ENCODE data around the gene BNC2.

BNC2 gene

DNA sequence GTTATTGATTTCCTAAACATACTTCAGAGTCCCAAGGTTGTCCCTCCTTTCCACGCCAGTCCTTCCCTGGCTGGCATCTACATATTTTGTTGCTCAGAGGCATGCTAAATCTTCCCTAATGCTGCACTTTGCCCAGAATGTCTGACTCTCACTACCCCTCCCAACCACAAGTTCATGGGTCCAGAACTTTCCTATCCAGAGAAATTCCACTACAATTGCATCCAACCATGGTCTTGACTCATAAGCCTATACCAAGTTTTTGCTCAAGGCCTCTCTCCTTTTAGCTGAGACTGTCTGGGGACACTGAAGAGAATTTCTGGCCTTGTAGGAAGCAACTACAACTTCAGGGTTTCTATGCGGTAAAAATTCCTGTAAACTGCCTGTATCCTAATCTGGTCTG is 206.3 kb downstream of the BNC2 start:
- no peak for DNase-seq

DNA sequence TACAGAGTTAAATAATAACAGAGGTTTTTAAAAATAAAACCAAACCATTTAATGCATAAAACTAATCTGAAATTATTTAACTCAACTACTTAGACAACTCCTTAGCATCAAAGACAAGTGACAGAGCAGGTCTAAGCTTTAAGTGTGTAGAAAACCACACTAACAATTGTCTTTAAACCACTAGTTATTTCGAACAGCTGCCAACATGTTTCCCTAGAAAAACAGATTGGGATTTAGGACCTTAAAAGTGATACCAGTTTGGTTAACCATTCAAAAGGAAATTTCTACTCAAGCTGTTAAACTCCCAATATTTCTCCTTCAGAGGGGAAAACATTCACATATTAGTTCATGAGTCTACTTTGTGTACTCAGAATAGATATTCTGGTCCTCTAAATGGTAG is 208.7 kb downstream of the BNC2 start:
- no peak for DNase-seq

DNA sequence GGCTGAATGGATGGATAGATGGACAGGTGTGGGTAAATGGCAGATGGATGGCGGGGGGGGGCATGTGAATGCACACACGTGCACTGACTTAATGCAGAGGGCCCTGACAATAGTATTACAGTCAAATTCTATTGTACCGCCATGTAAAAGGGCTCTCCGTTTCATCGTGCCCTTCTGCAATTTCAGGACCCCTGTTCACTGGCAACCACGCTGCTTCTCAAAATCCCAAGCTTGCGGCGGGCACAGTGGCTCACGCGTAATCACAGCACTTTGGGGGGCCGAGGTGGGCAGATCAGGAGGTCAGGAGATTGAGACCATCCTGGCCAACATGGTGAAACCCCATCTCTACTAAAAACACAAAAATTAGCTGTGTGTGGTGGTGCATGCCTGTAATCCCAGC is 211.4 kb downstream of the BNC2 start:
- no peak for DNase-seq

DNA sequence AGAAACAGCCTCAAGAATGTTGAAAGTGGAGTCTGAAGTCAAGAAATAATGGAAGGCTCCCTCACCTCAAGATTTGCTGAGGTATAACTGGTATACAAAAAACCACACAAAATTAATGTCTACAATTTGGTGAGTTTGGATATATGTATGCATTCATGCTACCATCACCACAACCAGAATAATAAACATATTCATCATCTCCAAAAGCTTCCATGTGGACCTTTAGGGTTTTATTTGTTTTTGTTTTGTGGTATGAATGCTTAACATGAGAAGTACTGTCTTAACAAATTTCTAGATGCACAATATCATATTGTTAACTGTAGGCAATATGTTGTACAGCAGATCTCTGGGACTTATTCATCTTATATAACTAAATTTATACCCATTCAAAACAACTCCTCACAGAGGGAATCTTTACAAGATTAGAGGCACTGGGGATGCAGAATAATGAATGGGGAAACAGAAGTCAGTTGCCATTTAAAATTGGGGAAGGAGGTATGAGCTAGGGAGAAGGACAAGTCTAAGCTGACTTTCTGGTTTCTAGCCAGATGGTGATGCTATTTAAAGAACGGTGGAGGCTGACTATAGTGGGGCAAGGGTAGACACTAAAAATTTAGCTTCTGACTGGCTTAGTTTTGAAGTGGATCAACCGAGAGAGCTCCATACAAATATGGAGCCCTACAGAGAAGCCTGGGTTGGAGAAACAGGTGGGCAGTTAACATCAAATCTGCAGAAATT is 213.9 kb downstream of the BNC2 start:
- DNase-seq, result no peak

DNA sequence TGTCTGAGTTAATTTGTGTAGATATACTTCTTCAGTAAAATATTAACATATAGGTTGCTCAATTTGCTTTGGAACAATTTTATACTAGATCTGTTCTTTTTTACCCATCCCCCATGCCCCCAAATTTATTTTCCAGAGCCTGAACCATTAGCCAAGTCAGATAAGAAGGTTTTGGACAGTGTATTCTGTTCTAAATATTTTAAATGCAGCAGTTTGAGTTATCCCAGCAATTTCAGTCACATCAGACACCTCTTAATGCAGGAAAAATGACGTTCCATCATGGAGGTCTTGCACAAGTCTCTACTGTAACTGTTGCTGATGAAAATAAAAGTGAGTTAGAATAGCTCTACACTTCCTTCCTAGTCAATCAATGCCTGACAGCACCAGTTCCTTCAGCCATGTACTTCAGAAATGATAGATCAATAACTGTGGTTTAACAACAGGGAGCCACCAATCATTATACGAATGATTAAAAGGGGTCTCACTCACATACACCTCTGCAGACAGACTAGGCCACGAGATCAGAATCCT is 215.8 kb downstream of the BNC2 start:
- no peak for DNase-seq

DNA sequence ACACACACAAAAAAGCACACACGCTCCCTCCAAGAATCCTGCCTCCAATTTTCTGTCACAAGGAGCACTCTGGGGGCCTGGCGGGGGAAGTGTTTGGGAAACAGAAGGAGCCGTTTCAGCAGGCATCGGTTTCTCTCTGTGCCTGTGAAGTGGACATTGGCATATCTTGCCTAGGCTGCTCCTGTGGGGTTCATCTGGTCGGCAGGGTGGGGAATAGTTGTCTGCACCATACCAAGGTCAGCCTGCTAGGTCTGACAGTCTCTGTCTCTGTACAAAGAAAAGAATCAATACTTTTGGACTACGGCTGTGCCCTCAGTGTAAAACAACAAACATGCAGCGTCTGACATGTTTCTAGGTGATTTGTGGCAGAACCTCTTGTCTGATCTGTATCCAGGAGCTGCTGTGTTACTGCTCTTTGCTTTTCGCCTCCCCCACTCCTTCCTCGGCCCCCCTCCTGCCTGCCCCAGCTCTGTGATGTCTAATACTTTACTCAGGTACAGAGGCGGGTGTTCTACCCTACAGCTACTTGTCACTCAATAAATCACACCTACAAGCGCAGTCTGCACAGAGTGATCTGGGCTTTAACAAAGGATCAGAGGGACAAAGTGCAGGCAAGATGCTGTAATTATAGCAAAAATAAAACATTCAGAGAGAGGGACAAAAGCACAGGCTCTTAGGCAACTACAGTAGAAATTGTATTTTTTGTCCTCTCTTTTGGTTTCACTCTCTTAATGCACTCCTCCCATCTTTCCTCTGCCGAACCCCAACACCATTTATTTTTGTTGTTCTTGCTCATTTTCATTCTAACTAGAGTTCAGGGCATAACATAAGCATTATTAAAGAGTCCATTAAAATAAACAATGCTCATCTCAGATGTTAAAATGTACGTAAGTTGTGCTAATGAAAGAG is 216.7 kb downstream of the BNC2 start:
- no peak for DNase-seq

DNA sequence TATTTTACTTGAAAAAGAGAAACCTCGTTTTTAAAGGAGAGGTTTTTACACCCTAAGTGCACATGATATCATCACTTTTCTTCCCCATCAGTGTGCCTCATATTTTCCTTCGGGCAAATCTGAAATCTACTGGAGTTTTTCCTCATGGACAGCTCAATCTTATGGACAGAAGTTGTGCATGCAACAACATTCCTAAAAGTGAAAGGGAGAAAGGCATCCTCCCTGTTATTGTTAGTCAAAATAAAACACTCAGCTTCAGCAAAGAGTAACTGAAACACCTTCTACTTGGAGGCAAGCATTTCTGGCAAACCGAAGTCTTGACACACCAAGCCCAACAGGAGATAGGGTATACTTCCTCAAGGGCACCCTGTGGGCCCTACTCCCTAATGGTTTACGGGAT is 217.9 kb downstream of the BNC2 start:
- DNase-seq, result no peak

DNA sequence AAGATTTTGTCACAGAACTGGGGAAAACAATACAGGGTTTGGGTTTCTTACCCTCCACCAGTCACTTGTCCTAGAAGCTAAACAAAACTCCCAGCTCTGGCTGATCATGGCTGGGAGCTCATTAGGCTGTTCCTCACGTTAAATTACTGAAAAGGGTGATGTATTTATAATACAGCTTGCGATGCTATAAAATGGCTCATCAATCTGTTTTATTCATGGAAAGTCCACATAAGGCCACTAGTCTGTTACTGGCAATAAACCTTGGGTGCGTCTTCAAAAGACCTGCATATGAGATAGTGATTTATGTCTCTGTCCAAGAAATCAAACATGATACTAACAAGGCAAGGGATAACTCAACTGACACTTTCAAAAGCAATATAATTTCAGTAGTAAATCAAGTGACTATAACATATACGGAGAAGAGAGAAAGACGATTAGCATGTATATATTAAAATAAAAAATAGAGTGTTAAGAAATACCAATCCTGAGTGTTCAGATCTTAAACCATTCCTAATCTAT is 219.0 kb downstream of the BNC2 start:
- no peak for DNase-seq

DNA sequence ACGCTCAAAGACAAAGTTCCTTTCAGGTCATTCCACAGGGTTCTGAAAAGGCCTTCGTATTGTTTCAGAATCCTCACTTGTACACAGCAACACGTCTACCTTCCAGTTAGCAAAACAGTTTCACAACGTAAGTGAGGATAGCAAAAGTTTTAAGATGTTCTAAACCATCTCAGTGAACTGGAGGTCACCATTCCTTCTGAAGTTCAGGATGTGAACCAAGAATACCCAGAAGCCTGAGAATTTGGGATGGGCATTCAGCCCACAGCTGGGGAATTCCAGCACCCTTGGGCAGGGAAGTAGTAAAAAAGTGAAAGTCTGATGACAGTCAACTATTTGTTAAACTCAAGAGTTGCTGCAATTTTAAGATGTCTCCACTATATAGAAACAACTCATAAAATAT is 224.5 kb downstream of the BNC2 start:
- no peak for DNase-seq

DNA sequence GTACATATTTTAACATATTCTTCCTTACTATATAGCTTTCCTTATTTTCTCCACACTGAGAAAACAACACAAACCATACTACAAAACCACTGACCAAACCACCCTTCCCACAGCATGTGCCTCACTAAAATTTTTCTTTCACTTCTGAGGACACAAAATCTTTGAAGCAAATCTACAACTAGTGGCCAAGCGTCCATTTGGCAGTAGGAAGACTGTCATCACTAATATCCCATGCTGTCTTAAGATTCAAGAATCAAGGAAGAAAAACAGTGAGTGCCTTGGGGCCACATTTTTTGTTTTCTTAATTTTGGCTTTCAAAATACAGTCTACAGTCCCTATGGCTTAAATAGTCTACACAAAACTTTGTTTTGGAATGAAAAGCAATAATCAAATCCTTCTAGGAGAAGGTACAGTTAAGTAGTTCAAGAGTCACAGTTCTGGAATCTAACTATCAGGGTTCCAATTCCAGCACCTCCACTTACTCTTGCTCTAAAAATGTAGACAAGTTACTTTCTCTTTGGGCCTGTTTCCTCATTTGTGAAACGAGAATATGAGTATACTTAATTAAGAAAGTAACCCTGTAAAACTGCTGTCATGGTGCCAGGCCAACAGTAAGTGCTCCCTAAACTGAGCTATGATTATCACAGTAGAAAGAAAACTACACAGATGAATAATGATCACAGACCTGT is 227.9 kb downstream of the BNC2 start:
- DNase-seq, result no peak

DNA sequence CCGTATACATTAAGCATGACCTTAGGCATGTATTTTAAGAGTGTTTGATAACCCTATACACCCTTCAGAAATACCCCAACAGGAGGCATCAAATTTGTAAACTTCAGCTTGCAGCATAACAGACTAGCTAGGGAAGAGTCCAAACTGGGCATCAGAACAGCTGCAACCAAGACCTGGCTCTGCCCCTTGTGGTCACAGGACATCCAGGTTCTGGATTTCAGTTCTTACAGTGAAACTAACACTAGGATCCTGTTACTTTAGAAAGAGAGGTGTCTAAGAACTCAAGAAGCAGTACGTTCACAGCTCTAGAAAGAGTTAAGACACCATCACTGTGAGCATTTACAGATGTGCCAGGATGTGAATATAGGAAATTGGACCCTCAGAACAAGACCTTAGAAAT is 229.8 kb downstream of the BNC2 start:
- no peak for DNase-seq

DNA sequence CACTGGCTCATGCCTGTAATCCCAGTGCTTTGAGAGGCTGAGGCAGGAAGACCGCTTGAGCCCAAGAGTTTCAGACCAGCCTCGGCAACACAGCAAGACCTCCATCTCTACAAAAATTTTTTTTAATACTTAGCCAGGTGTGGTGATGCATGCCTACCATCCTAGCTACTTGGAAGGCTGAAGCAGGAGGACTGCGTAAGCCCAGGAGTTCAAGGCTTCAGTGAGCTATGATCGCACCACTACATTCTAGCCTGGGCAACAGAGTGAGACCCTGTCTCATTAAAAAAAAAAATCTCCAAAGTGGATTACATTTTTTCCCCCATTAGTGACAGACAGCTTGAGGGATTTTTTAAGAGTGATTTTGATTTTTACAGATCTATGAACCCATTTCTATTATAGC is 230.8 kb downstream of the BNC2 start:
- no peak for DNase-seq

DNA sequence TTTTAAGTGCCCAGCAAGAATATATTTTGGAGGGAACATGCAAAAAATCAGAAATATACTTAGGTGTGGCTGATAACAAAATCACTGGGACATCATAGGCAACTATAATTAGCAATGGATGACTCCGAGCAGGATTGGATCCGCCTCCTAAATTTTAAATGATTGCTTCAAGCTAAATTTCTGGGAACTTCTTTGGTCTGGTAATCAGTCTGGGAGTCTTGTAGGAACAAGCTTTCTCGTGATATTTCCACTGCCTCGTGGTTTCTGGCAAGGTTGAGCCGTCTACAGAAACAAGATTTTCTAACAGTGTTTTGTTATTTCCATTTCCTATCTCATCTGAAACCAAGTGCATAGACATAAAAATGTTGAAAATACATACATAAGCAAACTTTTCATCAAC is 232.6 kb downstream of the BNC2 start:
- no peak for DNase-seq

DNA sequence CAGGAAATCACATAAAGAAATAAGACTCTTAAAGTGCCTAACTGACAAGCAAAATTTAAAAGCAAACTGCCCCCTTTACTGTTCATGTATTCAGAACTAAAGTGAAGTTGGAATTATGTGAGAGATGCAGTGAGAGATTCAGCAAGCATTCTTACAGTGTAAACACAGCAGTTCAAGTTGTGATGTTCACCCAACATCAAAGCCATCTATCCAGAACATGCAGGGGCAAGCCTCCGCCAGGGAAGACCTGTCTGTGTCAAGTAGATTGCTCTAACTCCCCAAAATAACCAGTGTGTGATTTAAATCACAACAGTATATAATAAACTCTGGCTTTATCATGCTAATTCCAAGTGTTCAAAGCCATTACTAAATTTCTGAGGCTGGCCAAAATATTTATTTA is 233.3 kb downstream of the BNC2 start:
- DNase-seq, result no peak

DNA sequence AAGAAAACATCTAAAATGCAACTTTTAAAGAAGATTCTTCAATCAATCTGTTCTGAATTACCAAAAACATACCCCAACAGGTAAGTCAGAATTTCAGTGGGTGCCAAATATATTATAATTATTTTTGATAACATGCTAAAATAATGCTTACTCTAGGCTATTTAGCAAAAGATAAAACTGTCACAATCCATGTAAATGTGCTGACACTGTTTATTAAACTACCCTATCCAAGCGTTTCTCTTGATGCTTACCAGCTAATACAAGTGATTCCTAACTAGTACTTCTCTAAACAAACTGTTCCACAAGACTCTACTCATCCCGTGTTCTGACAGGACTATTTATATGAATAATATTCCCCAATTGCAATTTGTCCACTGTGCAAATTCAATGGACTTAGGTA is 236.7 kb downstream of the BNC2 start:
- no peak for DNase-seq

DNA sequence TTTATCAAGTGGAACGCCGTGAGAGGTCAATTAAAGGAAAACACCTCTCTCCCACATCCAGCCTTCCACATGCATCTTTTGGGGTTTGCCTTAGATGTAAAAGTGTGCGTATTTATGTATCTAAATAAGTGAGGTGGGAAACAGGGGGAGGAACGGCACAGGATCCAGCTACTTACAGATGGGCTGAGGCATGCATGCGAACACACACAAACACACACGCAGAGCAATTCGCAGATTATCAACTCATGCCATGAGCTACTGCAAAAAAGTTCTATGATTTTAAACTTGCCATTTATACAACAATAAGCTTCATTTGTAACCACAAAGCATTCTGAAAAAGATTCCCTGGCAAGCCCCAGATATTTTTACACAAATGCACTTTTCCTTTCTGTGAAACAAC is 242.1 kb downstream of the BNC2 start:
- DNase-seq, result no peak

DNA sequence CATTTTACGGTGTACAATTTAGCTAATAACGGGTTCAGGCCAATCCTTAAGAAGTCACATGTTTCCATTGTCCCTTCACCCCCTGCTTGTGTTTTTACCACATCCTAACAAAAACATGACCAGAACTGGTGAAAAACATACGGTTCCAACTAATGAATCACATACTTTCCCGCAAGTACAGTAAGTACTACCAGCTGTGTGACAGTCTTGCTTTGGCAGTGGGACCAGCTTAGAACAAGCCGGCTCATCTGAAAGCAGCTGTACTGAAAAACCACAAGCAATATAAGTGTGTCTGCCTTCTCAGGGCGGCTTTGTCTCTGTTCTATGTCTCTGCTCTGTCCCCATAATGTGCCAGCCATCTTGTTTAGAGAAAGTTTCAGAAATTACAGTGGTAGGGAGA is 242.5 kb downstream of the BNC2 start:
- no peak for DNase-seq

DNA sequence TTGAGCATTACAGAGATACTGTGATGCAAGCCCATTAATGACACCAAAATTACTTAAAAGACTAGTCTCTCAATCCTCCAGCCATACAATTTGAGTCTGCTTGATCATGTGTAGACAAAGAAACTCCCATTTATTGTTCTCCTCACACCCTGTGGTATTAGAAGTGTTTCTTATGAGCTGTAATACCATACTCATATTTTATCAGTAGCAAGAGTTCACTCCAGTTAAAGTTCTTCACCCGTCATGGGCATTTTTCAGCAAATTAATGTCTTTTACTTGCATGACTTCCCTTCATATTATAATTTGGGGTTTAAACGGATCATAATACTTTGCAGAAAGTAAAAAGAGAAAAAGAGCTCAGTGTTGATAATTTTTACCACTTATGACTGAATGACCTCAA is 242.9 kb downstream of the BNC2 start:
- no peak for DNase-seq

DNA sequence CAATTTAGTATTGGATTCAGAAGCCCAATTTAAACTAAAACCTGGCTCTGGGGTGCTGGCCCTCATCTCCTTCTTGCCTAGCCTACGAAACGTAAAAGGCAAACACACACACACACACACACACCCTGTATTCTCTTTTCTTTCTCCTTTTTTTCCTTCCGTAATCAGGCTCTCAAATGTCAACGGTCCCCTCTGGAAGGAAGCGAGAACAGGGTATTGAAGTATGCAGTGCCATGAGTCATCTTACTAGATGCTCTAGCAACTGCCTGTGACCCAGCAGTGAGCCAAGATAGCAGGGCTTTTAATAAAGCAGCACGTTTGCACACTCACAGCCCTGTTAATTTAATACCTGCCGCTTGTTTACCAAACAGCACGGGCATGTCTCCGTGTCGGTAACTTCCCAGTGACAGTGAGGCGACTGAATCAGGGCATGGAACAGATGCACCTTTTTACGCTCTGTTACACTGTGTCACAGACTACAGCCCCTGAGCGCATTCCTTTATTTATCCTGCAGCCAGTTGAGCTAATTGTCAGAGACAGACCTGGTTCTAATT is 243.8 kb downstream of the BNC2 start:
- DNase-seq, result no peak

DNA sequence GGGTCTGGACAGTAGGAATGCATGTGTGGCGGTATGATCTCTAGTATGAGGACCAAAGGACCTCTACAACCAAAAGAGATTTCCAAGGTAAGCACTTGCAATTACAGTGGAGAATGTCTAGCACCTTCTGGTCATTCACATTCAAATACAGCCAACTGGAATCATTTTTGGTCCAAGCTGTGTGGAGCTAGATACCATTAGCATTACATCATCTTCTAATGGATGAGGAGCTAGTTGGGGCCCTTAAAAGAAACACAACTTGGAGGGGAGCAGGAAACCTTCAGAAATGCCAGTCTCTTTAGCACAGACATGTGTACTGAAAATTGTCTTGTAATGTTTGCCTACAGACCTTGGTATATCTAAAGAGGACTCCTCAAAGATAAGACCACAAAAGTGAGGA is 244.7 kb downstream of the BNC2 start:
- no peak for DNase-seq

DNA sequence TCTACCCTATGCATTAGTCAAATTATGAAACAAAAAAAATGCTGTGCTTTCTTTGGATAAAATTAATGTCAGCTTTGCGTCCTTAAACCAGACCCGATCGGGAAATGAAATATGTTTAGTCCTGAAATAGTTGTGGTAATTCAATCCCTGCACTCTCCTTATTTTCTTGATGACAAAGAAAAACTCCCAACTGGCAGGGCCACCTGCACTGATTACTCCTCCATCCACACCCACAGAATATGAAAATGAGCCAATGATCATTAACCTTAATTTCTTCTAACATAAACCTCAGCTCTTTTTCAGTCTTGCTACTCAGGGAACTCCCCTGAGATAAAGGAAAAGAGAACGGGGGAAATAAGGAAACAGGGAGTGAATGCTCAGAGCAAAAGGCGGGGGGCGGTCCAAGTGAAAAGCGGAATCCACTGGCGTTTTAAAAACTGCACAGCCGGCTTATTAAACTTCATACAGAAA is 245.3 kb downstream of the BNC2 start:
- no peak for DNase-seq

DNA sequence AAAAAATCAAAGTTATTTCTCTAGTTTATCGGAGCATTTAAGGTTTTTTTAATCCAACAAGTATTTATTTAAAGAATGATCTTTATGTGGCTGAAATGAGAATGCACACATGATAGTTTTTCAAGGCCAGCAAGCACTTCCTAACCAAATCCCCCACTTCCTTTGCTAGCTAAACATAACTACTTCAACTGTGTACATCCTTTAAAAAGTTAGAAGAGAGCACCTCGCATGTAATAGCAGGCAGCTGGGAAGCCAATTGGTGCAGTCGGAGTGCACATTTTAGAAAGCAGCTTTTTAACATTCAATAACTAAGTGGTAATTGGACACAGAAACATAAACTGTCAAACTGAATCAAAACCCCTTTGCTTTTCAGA is 245.7 kb downstream of the BNC2 start:
- DNase-seq, result no peak

Data from midbrain (tissue), 1 donor.